MM.1S (cell line): ENCODE measurements around the gene CLEC18B.

Experiments
- CTCF ChIP-seq: fragments of 300-600 bp; sonication (generic); IDR thresholded peaks from 2 replicates; pipeline ENCODE4 v1.5.1; 2016; ENCODE audit warnings: antibody characterized with exemption, low read length, mixed read lengths
- EZH2 ChIP-seq: fragments of 300-600 bp; sonication (generic); optimal IDR thresholded peaks from 2 replicates; pipeline ENCODE3; 2017; ENCODE audit warnings: low read depth, mild to moderate bottlenecking, antibody characterized with exemption, low read length, mixed read lengths
- EZH2phosphoT487 ChIP-seq: fragments of 300-600 bp; sonication (generic); IDR thresholded peaks from 2 replicates; pipeline ENCODE4 v1.6.1; 2018; ENCODE audit warnings: antibody characterized with exemption, low read length

GRCh38 chr16:74463888-74464287, 42.6 kb upstream of the CLEC18B start:
- no peak for TF ChIP-seq CTCF
- TF ChIP-seq EZH2, result no peak
- TF ChIP-seq EZH2phosphoT487, result no peak
